H1 (cell line): ENCODE measurements around the gene HOXB4. TPM values are rescaled to one million over a fixed set of nuclear protein-coding genes. Genes with fewer than 3 reads are reported as not detected.

ENCODE experiments used
- CTCF ChIA-PET: fragments of 300-600 bp; sonication (Branson Sonifier 250); formaldehyde crosslinking; loops from one replicate; lab custom pipeline; 2021; ENCODE audit not compliant: partially characterized antibody; lab: Charles Lee
- POLR2A ChIA-PET: fragments of 300-600 bp; sonication (Branson Sonifier 250); formaldehyde crosslinking; loops from one replicate; lab custom pipeline; 2021; ENCODE audit warnings: inconsistent platforms; ENCODE audit not compliant: partially characterized antibody; lab: Charles Lee
- DNase-seq, 2 experiments: peaks; one replicate each; pipeline versions ENCODE4 v3.0.0 to v3.0.0-alpha.2; 2010 to 2022; ENCODE audit warnings: low spot score in 2 of 2, low read depth in 1 of 2, mixed read lengths in 1 of 2
- FAIRE-seq: peaks from 2 replicates; lab custom pipeline; 2011; peaks lifted over from hg19 to GRCh38; lab: Jason Lieb, UNC
- H2AFZ ChIP-seq: 2 replicates; pipeline ENCODE4 v1.8.1; 2012; ENCODE audit warnings: low read length, inconsistent platforms
- H2AK5ac ChIP-seq: 2 replicates; pipeline ENCODE4 v1.6.1; 2013; ENCODE audit warnings: low read depth, low read length
- H2BK120ac ChIP-seq: replicated peaks from 2 replicates; pipeline ENCODE3; 2013; ENCODE audit warnings: low read depth, low read length, inconsistent platforms
- H2BK12ac ChIP-seq: 2 replicates; pipeline ENCODE4 v1.6.1; 2013; ENCODE audit warnings: low read depth, low read length
- H2BK15ac ChIP-seq: 2 replicates; pipeline ENCODE4 v1.6.1; 2013; ENCODE audit warnings: low read length
- H2BK20ac ChIP-seq: 2 replicates; pipeline ENCODE4 v1.6.1; 2013; ENCODE audit warnings: low read length
- H2BK5ac ChIP-seq: 2 replicates; pipeline ENCODE4 v1.6.1; 2013; ENCODE audit warnings: low read depth, low read length
- H3K14ac ChIP-seq: 2 replicates; pipeline ENCODE4 v1.6.1; 2013; ENCODE audit warnings: inconsistent platforms; ENCODE audit not compliant: insufficient read length
- H3K18ac ChIP-seq: 2 replicates; pipeline ENCODE4 v1.6.1; 2013; ENCODE audit warnings: low read length; ENCODE audit errors: extremely low read depth
- H3K23ac ChIP-seq: 2 replicates; pipeline ENCODE4 v1.6.1; 2013; ENCODE audit warnings: inconsistent platforms; ENCODE audit not compliant: insufficient read length
- H3K23me2 ChIP-seq: 2 replicates; pipeline ENCODE4 v1.6.1; 2013; ENCODE audit warnings: low read depth, low read length
- H3K27ac ChIP-seq: 2 replicates; pipeline ENCODE4 v1.6.1; 2011; ENCODE audit warnings: low read depth, low read length, inconsistent platforms
- H3K27me3 ChIP-seq, 4 experiments: replicated peaks in 1 of 4; 1 replicate in 1 of 4; 2 replicates in 3 of 4; pipeline versions ENCODE4 v1.6.1 to v1.8.1; 2011 to 2013; ENCODE audit warnings: low read length in 3 of 4, mild to moderate bottlenecking in 3 of 4, inconsistent platforms in 2 of 4, mixed read lengths in 2 of 4, moderate library complexity in 1 of 4; ENCODE audit not compliant: control insufficient read depth in 3 of 4, insufficient read depth in 3 of 4; ENCODE audit errors: extremely low read depth in 1 of 4
- H3K36me3 ChIP-seq, 4 experiments: 2 replicates each; pipeline versions ENCODE4 v1.6.1 to v1.8.1; 2011 to 2013; ENCODE audit warnings: mild to moderate bottlenecking in 4 of 4, low read length in 3 of 4, moderate library complexity in 2 of 4, control low read depth in 1 of 4, inconsistent platforms in 1 of 4; ENCODE audit not compliant: insufficient read depth in 4 of 4, control insufficient read depth in 2 of 4
- H3K4ac ChIP-seq: replicated peaks from 2 replicates; pipeline ENCODE3; 2013; ENCODE audit warnings: low read length, low read depth, mixed read lengths, inconsistent platforms; ENCODE audit not compliant: insufficient read length
- H3K4me1 ChIP-seq, 4 experiments: replicated peaks in 1 of 4; 1 replicate in 1 of 4; 2 replicates in 3 of 4; pipeline versions ENCODE4 v1.6.1 to v1.8.1; 2011 to 2013; ENCODE audit warnings: low read length in 3 of 4, inconsistent platforms in 2 of 4, mixed read lengths in 1 of 4; ENCODE audit not compliant: insufficient read depth in 4 of 4, control insufficient read depth in 3 of 4
- H3K4me2 ChIP-seq, 2 experiments: 2 replicates each; pipeline versions ENCODE4 v1.6.1 to v1.8.1; 2011 to 2013; ENCODE audit warnings: low read depth in 2 of 2, low read length in 2 of 2, control low read depth in 1 of 2, inconsistent platforms in 1 of 2, mild to moderate bottlenecking in 1 of 2; ENCODE audit not compliant: insufficient read depth in 1 of 2
- H3K4me3 ChIP-seq, 4 experiments: fragments of 200-600, 300-600 bp in 1 of 4; sonication (generic), shearing (Covaris generic), sonication (Bioruptor Twin) in 1 of 4; 2 replicates each; pipeline versions ENCODE4 v1.5.1 to v1.8.1; 2011 to 2016; ENCODE audit warnings: low read length in 4 of 4, low read depth in 3 of 4, control low read depth in 2 of 4, inconsistent platforms in 2 of 4, mild to moderate bottlenecking in 2 of 4, mixed read lengths in 1 of 4, moderate library complexity in 1 of 4; ENCODE audit not compliant: insufficient read depth in 2 of 4; ENCODE audit errors: extremely low read depth in 1 of 4
- H3K56ac ChIP-seq: replicated peaks from 2 replicates; pipeline ENCODE3; 2013; ENCODE audit warnings: low read depth, mild to moderate bottlenecking, mixed read lengths, low read length, inconsistent platforms; ENCODE audit not compliant: insufficient read length
- H3K79me1 ChIP-seq: 2 replicates; pipeline ENCODE4 v1.6.1; 2013; ENCODE audit warnings: low read depth, low read length, control low read depth
- H3K79me2 ChIP-seq, 2 experiments: 2 replicates each; pipeline versions ENCODE4 v1.6.1 to v1.8.1; 2012 to 2013; ENCODE audit warnings: low read length in 2 of 2, mild to moderate bottlenecking in 2 of 2, inconsistent platforms in 1 of 2; ENCODE audit not compliant: insufficient read depth in 2 of 2, control insufficient read depth in 1 of 2
- H3K9ac ChIP-seq, 4 experiments: replicated peaks in 1 of 4; 1 replicate in 1 of 4; 2 replicates in 3 of 4; pipeline versions ENCODE4 v1.6.1 to v1.8.1; 2011 to 2013; ENCODE audit warnings: low read depth in 3 of 4, low read length in 3 of 4, control low read depth in 2 of 4, mild to moderate bottlenecking in 2 of 4, moderate library complexity in 2 of 4, inconsistent platforms in 1 of 4; ENCODE audit errors: extremely low read depth in 1 of 4
- H3K9me3 ChIP-seq, 2 experiments: 2 replicates each; pipeline versions ENCODE4 v1.6.1 to v1.8.1; 2012 to 2013; ENCODE audit warnings: mild to moderate bottlenecking in 2 of 2, moderate library complexity in 2 of 2, control low read depth in 1 of 2, inconsistent platforms in 1 of 2, low read depth in 1 of 2, low read length in 1 of 2, mixed read lengths in 1 of 2; ENCODE audit not compliant: insufficient read depth in 2 of 2
- H4K20me1 ChIP-seq, 2 experiments: replicated peaks in 1 of 2; 2 replicates each; pipeline versions ENCODE3 to v1.8.1; 2011 to 2013; ENCODE audit warnings: inconsistent platforms in 2 of 2, low read length in 2 of 2, mild to moderate bottlenecking in 1 of 2; ENCODE audit not compliant: insufficient read depth in 2 of 2, control insufficient read depth in 1 of 2
- H4K5ac ChIP-seq: 2 replicates; pipeline ENCODE4 v1.6.1; 2013; ENCODE audit warnings: low read length, low read depth, mixed read lengths, inconsistent platforms; ENCODE audit not compliant: insufficient read length
- H4K8ac ChIP-seq: 2 replicates; pipeline ENCODE4 v1.8.0; 2013; ENCODE audit warnings: mild to moderate bottlenecking, moderate library complexity, low read length, inconsistent platforms; ENCODE audit not compliant: insufficient read depth; ENCODE audit errors: extremely low read depth
- H4K91ac ChIP-seq: replicated peaks from 2 replicates; pipeline ENCODE3; 2013; ENCODE audit warnings: low read length, mixed read lengths, inconsistent platforms; ENCODE audit not compliant: insufficient read length
- CBX5 ChIP-seq: fragments of 300-800, 300-1000 bp; sonication (generic); IDR thresholded peaks from 2 replicates; pipeline ENCODE4 v1.7.1; 2016; ENCODE audit warnings: antibody characterized with exemption, low read length, low read depth
- CHD1 ChIP-seq: IDR thresholded peaks from 2 replicates; pipeline ENCODE4 v1.6.1; 2012; ENCODE audit warnings: low read depth, low read length, improper control_type of control experiment
- EGR1 ChIP-seq: IDR thresholded peaks from 2 replicates; pipeline ENCODE4 v1.6.1; 2011; ENCODE audit warnings: low read depth, low read length, borderline replicate concordance
- EP300 ChIP-seq, 2 experiments: IDR thresholded peaks; 1 replicate in 1 of 2; 2 replicates in 1 of 2; pipeline ENCODE4 v1.6.1; 2011 to 2012; ENCODE audit warnings: low read depth in 2 of 2, low read length in 2 of 2, mild to moderate bottlenecking in 2 of 2, borderline replicate concordance in 1 of 2, inconsistent platforms in 1 of 2, moderate library complexity in 1 of 2
- JUND ChIP-seq: IDR thresholded peaks from 2 replicates; pipeline ENCODE4 v1.6.1; 2011; ENCODE audit warnings: mild to moderate bottlenecking, improper control_type of control experiment, low read length
- KDM5A ChIP-seq: fragments of 200-600 bp; IDR thresholded peaks from 2 replicates; pipeline ENCODE4 v1.7.1; 2012; ENCODE audit warnings: mild to moderate bottlenecking, low read length, inconsistent platforms, mixed read lengths
- NANOG ChIP-seq: IDR thresholded peaks from 2 replicates; pipeline ENCODE4 v1.6.1; 2011; ENCODE audit warnings: low read length, low read depth, mild to moderate bottlenecking, inconsistent platforms; ENCODE audit not compliant: insufficient read depth, poor library complexity, severe bottlenecking
- POLR2A ChIP-seq, 2 experiments: IDR thresholded peaks; 1 replicate in 1 of 2; 2 replicates in 1 of 2; pipeline ENCODE4 v1.6.1; 2011; ENCODE audit warnings: low read depth in 2 of 2, low read length in 2 of 2, mild to moderate bottlenecking in 2 of 2; ENCODE audit errors: control extremely low read depth in 1 of 2
- RAD21 ChIP-seq, 2 experiments: IDR thresholded peaks in 1 of 2; conservative IDR thresholded peaks in 1 of 2; 2 replicates each; pipeline ENCODE4 v1.6.1; 2011; ENCODE audit warnings: low read depth in 2 of 2, low read length in 2 of 2, improper control_type of control experiment in 1 of 2, inconsistent platforms in 1 of 2, mild to moderate bottlenecking in 1 of 2, moderate library complexity in 1 of 2
- RFX5 ChIP-seq: IDR thresholded peaks from 2 replicates; pipeline ENCODE4 v1.6.1; 2011; ENCODE audit warnings: low read depth, low read length, improper control_type of control experiment, borderline replicate concordance
- RXRA ChIP-seq: IDR thresholded peaks from 2 replicates; pipeline ENCODE4 v1.6.1; 2011; ENCODE audit warnings: low read depth, mild to moderate bottlenecking, low read length, moderate library complexity; ENCODE audit not compliant: insufficient read depth
- TAF7 ChIP-seq: optimal IDR thresholded peaks from 2 replicates; pipeline ENCODE3; 2011; ENCODE audit warnings: low read depth, mild to moderate bottlenecking, inconsistent platforms, low read length, moderate library complexity, borderline replicate concordance
- WGBS, 2 experiments: shearing (Covaris generic) in 1 of 2; methylation state at CpG; one replicate each; pipeline versions ENCODE4 v1.1.6 to v1.1.7; 2013 to 2015; ENCODE audit warnings: low lambda C conversion rate in 2 of 2, mixed read lengths in 2 of 2, inconsistent platforms in 1 of 2, low coverage in 1 of 2, missing lambda C conversion rate in 1 of 2; ENCODE audit not compliant: insufficient replicate concordance in 2 of 2, insufficient coverage in 1 of 2, insufficient read length in 1 of 2; ENCODE audit errors: extremely low coverage in 1 of 2, missing lambda C conversion rate in 1 of 2; 5-methylcytosine and 5-hydroxymethylcytosine counted together
- polyA plus RNA-seq, 7 experiments: library from polyadenylated mRNA; depleted of rRNA in 3 of 7; stranded (reverse) in 5 of 7; unstranded in 2 of 7; fragments of >200 nt in 5 of 7; fragments of 200-250 nt in 2 of 7; gene quantifications; 1 replicate in 5 of 7; 2 replicates in 1 of 7; 4 replicates in 1 of 7; pipeline versions ENCODE4 v1.2.1 to v1.2.3, GENCODE V29; 2011 to 2013; ENCODE audit warnings: missing spikeins in 2 of 7, mixed read lengths in 2 of 7
- total RNA-seq: library from RNA; stranded (reverse); fragmentation: NEBNext Ultra II Directional; extraction: Animal tissue kit (Norgen Biotek cat#: 25700); gene quantifications from 2 replicates; pipeline ENCODE4 v1.2.1, GENCODE V29; 2021
- TF ChIP-seq, protein P1 (sequence below): IDR thresholded peaks from 2 replicates; pipeline ENCODE4 v1.6.1; 2011; ENCODE audit warnings: low read depth, mild to moderate bottlenecking, low read length; ENCODE audit not compliant: insufficient read depth

Gene HOXB4
- total and polyA plus RNA-seq, 2 of the 8 experiments (the other 6 are each of a cell fraction or from before 2014, with no cell fraction given), result not detected

GRCh38 chr17:48540213-48540612 is 37.9 kb downstream of the HOXB4 start:
- H2AK5ac ChIP-seq, result no peak overlapping the region
- CTCF ChIA-PET, result interaction anchor here (0.9 to 3.4 kb wide), 8 partner anchors 9 to 55 kb away, joined by 3 to 14 read pairs (median 6); no protein-coding TSS in a partner anchor
- no peak overlapping the region for H2AFZ ChIP-seq
- no peaks in the 10 kb centered on the region for H3K9me3 ChIP-seq
- no peak overlapping the region for H3K4me3 ChIP-seq
- no peak overlapping the region for H3K4ac ChIP-seq
- H4K20me1 ChIP-seq, result peaks cover under 1 to 2% of the 10 kb centered on the region in 2 experiments
- no peak overlapping the region for H4K5ac ChIP-seq
- peaks cover 0 to 11% (median 8%) of the 10 kb centered on the region in 4 experiments; a peak in 6 of 7 replicates for H3K4me1 ChIP-seq
- H2BK15ac ChIP-seq, result no peak overlapping the region
- no peaks in the 10 kb centered on the region for H3K79me2 ChIP-seq
- H3K23ac ChIP-seq, result no peak overlapping the region
- 81% methylated on average over 1 of the region's 1 CpG; no CpG with 5 or more reads in 1 of the 2 experiments for WGBS, 2 experiments
- H4K8ac ChIP-seq, result no peak overlapping the region
- no peak overlapping the region for H3K9ac ChIP-seq
- H2BK12ac ChIP-seq, result no peak overlapping the region
- no peak overlapping the region for H4K91ac ChIP-seq
- H3K23me2 ChIP-seq, result no peaks in the 10 kb centered on the region; the same call in 1 of the 2 replicates
- H3K79me1 ChIP-seq, result no peaks in the 10 kb centered on the region
- H3K36me3 ChIP-seq, result peaks cover 0 to 3% (median 0%) of the 10 kb centered on the region in 4 experiments; a peak in 1 of 8 replicates
- no peak overlapping the region for H3K56ac ChIP-seq
- POLR2A ChIA-PET, result interaction anchor here (0.9 to 1.5 kb wide), 3 partner anchors 11 to 18 kb away, joined by 3 to 5 read pairs (median 3); no protein-coding TSS in a partner anchor
- no peak overlapping the region for H2BK20ac ChIP-seq
- no peak overlapping the region for H3K14ac ChIP-seq
- no peak overlapping the region for H3K27ac ChIP-seq
- peaks cover 53 to 72% (median 65%) of the 10 kb centered on the region in 4 experiments for H3K27me3 ChIP-seq
- DNase-seq, result no peak
- no peak overlapping the region for H2BK5ac ChIP-seq
- H3K4me2 ChIP-seq, result no peak overlapping the region
- FAIRE-seq, result no peak
- no peak overlapping the region for H3K18ac ChIP-seq
- no peak overlapping the region for H2BK120ac ChIP-seq
- TF ChIP-seq EP300 (IDR thresholded peaks at IDR 0.05; ENCODE audit: borderline replicate concordance in 1 of 2, low read depth in 2 of 2, low read length in 2 of 2), result no peak
- no peak for TF ChIP-seq TAF7
- no peak for TF ChIP-seq CHD1
- TF ChIP-seq CBX5, result no peak
- no peak for TF ChIP-seq RXRA
- TF ChIP-seq KDM5A, result no peak
- no peak for TF ChIP-seq NANOG
- no peak for TF ChIP-seq JUND
- TF ChIP-seq RFX5, result no peak
- TF ChIP-seq, protein P1, sequence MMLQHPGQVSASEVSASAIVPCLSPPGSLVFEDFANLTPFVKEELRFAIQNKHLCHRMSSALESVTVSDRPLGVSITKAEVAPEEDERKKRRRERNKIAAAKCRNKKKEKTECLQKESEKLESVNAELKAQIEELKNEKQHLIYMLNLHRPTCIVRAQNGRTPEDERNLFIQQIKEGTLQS, result no peak
- no peak for TF ChIP-seq RAD21 (IDR thresholded peaks at IDR 0.05 in 1 of 2, conservative IDR thresholded peaks at IDR 0.05 in 1 of 2; ENCODE audit: low read depth in 2 of 2, low read length in 2 of 2)
- TF ChIP-seq EGR1, result no peak
- no peak for TF ChIP-seq POLR2A (IDR thresholded peaks at IDR 0.05; ENCODE audit: control extremely low read depth in 1 of 2, low read depth in 2 of 2, low read length in 2 of 2)
